H1 (cell line): ENCODE results near the gene ENOPH1. TPM values are rescaled to one million over a fixed set of nuclear protein-coding genes. Genes with fewer than 3 reads are reported as not detected.

Experiments
- CTCF ChIA-PET: fragments of 300-600 bp; sonication (Branson Sonifier 250); formaldehyde crosslinking; loops from one replicate; lab custom pipeline; 2021; ENCODE audit not compliant: partially characterized antibody; lab: Charles Lee
- POLR2A ChIA-PET: fragments of 300-600 bp; sonication (Branson Sonifier 250); formaldehyde crosslinking; loops from one replicate; lab custom pipeline; 2021; ENCODE audit warnings: inconsistent platforms; ENCODE audit not compliant: partially characterized antibody; lab: Charles Lee
- DNase-seq, 2 experiments: peaks; one replicate each; pipeline versions ENCODE4 v3.0.0 to v3.0.0-alpha.2; 2010 to 2022; ENCODE audit warnings: low spot score in 2 of 2, low read depth in 1 of 2, mixed read lengths in 1 of 2
- FAIRE-seq: peaks from 2 replicates; lab custom pipeline; 2011; peaks lifted over from hg19 to GRCh38; lab: Jason Lieb, UNC
- H2AFZ ChIP-seq: 2 replicates; pipeline ENCODE4 v1.8.1; 2012; ENCODE audit warnings: low read length, inconsistent platforms
- H2AK5ac ChIP-seq: 2 replicates; pipeline ENCODE4 v1.6.1; 2013; ENCODE audit warnings: low read depth, low read length
- H2BK120ac ChIP-seq: replicated peaks from 2 replicates; pipeline ENCODE3; 2013; ENCODE audit warnings: low read depth, low read length, inconsistent platforms
- H2BK12ac ChIP-seq: 2 replicates; pipeline ENCODE4 v1.6.1; 2013; ENCODE audit warnings: low read depth, low read length
- H2BK15ac ChIP-seq: 2 replicates; pipeline ENCODE4 v1.6.1; 2013; ENCODE audit warnings: low read length
- H2BK20ac ChIP-seq: 2 replicates; pipeline ENCODE4 v1.6.1; 2013; ENCODE audit warnings: low read length
- H2BK5ac ChIP-seq: 2 replicates; pipeline ENCODE4 v1.6.1; 2013; ENCODE audit warnings: low read depth, low read length
- H3K14ac ChIP-seq: 2 replicates; pipeline ENCODE4 v1.6.1; 2013; ENCODE audit warnings: inconsistent platforms; ENCODE audit not compliant: insufficient read length
- H3K18ac ChIP-seq: 2 replicates; pipeline ENCODE4 v1.6.1; 2013; ENCODE audit warnings: low read length; ENCODE audit errors: extremely low read depth
- H3K23ac ChIP-seq: 2 replicates; pipeline ENCODE4 v1.6.1; 2013; ENCODE audit warnings: inconsistent platforms; ENCODE audit not compliant: insufficient read length
- H3K23me2 ChIP-seq: 2 replicates; pipeline ENCODE4 v1.6.1; 2013; ENCODE audit warnings: low read depth, low read length
- H3K27ac ChIP-seq: 2 replicates; pipeline ENCODE4 v1.6.1; 2011; ENCODE audit warnings: low read depth, low read length, inconsistent platforms
- H3K27me3 ChIP-seq, 4 experiments: replicated peaks in 1 of 4; 1 replicate in 1 of 4; 2 replicates in 3 of 4; pipeline versions ENCODE4 v1.6.1 to v1.8.1; 2011 to 2013; ENCODE audit warnings: low read length in 3 of 4, mild to moderate bottlenecking in 3 of 4, inconsistent platforms in 2 of 4, mixed read lengths in 2 of 4, moderate library complexity in 1 of 4; ENCODE audit not compliant: control insufficient read depth in 3 of 4, insufficient read depth in 3 of 4; ENCODE audit errors: extremely low read depth in 1 of 4
- H3K36me3 ChIP-seq, 4 experiments: 2 replicates each; pipeline versions ENCODE4 v1.6.1 to v1.8.1; 2011 to 2013; ENCODE audit warnings: mild to moderate bottlenecking in 4 of 4, low read length in 3 of 4, moderate library complexity in 2 of 4, control low read depth in 1 of 4, inconsistent platforms in 1 of 4; ENCODE audit not compliant: insufficient read depth in 4 of 4, control insufficient read depth in 2 of 4
- H3K4ac ChIP-seq: replicated peaks from 2 replicates; pipeline ENCODE3; 2013; ENCODE audit warnings: low read length, low read depth, mixed read lengths, inconsistent platforms; ENCODE audit not compliant: insufficient read length
- H3K4me1 ChIP-seq, 4 experiments: replicated peaks in 1 of 4; 1 replicate in 1 of 4; 2 replicates in 3 of 4; pipeline versions ENCODE4 v1.6.1 to v1.8.1; 2011 to 2013; ENCODE audit warnings: low read length in 3 of 4, inconsistent platforms in 2 of 4, mixed read lengths in 1 of 4; ENCODE audit not compliant: insufficient read depth in 4 of 4, control insufficient read depth in 3 of 4
- H3K4me2 ChIP-seq, 2 experiments: 2 replicates each; pipeline versions ENCODE4 v1.6.1 to v1.8.1; 2011 to 2013; ENCODE audit warnings: low read depth in 2 of 2, low read length in 2 of 2, control low read depth in 1 of 2, inconsistent platforms in 1 of 2, mild to moderate bottlenecking in 1 of 2; ENCODE audit not compliant: insufficient read depth in 1 of 2
- H3K4me3 ChIP-seq, 4 experiments: fragments of 200-600, 300-600 bp in 1 of 4; sonication (generic), shearing (Covaris generic), sonication (Bioruptor Twin) in 1 of 4; 2 replicates each; pipeline versions ENCODE4 v1.5.1 to v1.8.1; 2011 to 2016; ENCODE audit warnings: low read length in 4 of 4, low read depth in 3 of 4, control low read depth in 2 of 4, inconsistent platforms in 2 of 4, mild to moderate bottlenecking in 2 of 4, mixed read lengths in 1 of 4, moderate library complexity in 1 of 4; ENCODE audit not compliant: insufficient read depth in 2 of 4; ENCODE audit errors: extremely low read depth in 1 of 4
- H3K56ac ChIP-seq: replicated peaks from 2 replicates; pipeline ENCODE3; 2013; ENCODE audit warnings: low read depth, mild to moderate bottlenecking, mixed read lengths, low read length, inconsistent platforms; ENCODE audit not compliant: insufficient read length
- H3K79me1 ChIP-seq: 2 replicates; pipeline ENCODE4 v1.6.1; 2013; ENCODE audit warnings: low read depth, low read length, control low read depth
- H3K79me2 ChIP-seq, 2 experiments: 2 replicates each; pipeline versions ENCODE4 v1.6.1 to v1.8.1; 2012 to 2013; ENCODE audit warnings: low read length in 2 of 2, mild to moderate bottlenecking in 2 of 2, inconsistent platforms in 1 of 2; ENCODE audit not compliant: insufficient read depth in 2 of 2, control insufficient read depth in 1 of 2
- H3K9ac ChIP-seq, 4 experiments: replicated peaks in 1 of 4; 1 replicate in 1 of 4; 2 replicates in 3 of 4; pipeline versions ENCODE4 v1.6.1 to v1.8.1; 2011 to 2013; ENCODE audit warnings: low read depth in 3 of 4, low read length in 3 of 4, control low read depth in 2 of 4, mild to moderate bottlenecking in 2 of 4, moderate library complexity in 2 of 4, inconsistent platforms in 1 of 4; ENCODE audit errors: extremely low read depth in 1 of 4
- H3K9me3 ChIP-seq, 2 experiments: 2 replicates each; pipeline versions ENCODE4 v1.6.1 to v1.8.1; 2012 to 2013; ENCODE audit warnings: mild to moderate bottlenecking in 2 of 2, moderate library complexity in 2 of 2, control low read depth in 1 of 2, inconsistent platforms in 1 of 2, low read depth in 1 of 2, low read length in 1 of 2, mixed read lengths in 1 of 2; ENCODE audit not compliant: insufficient read depth in 2 of 2
- H4K20me1 ChIP-seq, 2 experiments: replicated peaks in 1 of 2; 2 replicates each; pipeline versions ENCODE3 to v1.8.1; 2011 to 2013; ENCODE audit warnings: inconsistent platforms in 2 of 2, low read length in 2 of 2, mild to moderate bottlenecking in 1 of 2; ENCODE audit not compliant: insufficient read depth in 2 of 2, control insufficient read depth in 1 of 2
- H4K5ac ChIP-seq: 2 replicates; pipeline ENCODE4 v1.6.1; 2013; ENCODE audit warnings: low read length, low read depth, mixed read lengths, inconsistent platforms; ENCODE audit not compliant: insufficient read length
- H4K8ac ChIP-seq: 2 replicates; pipeline ENCODE4 v1.8.0; 2013; ENCODE audit warnings: mild to moderate bottlenecking, moderate library complexity, low read length, inconsistent platforms; ENCODE audit not compliant: insufficient read depth; ENCODE audit errors: extremely low read depth
- H4K91ac ChIP-seq: replicated peaks from 2 replicates; pipeline ENCODE3; 2013; ENCODE audit warnings: low read length, mixed read lengths, inconsistent platforms; ENCODE audit not compliant: insufficient read length
- BACH1 ChIP-seq: IDR thresholded peaks from 2 replicates; pipeline ENCODE4 v1.6.1; 2012; ENCODE audit warnings: low read length, improper control_type of control experiment
- KDM4A ChIP-seq: IDR thresholded peaks from one replicate; pipeline ENCODE4 v1.7.1; 2012; ENCODE audit warnings: low read depth, mild to moderate bottlenecking, moderate library complexity, low read length, inconsistent platforms; ENCODE audit not compliant: severe bottlenecking
- MAFK ChIP-seq: IDR thresholded peaks from 2 replicates; pipeline ENCODE4 v1.6.1; 2012; ENCODE audit warnings: low read depth, mild to moderate bottlenecking, improper control_type of control experiment, low read length
- PHF8 ChIP-seq: fragments of 200-600 bp; sonication (generic); conservative IDR thresholded peaks from 2 replicates; pipeline ENCODE4 v1.7.1; 2012; ENCODE audit warnings: low read depth, mild to moderate bottlenecking, inconsistent platforms, low read length, moderate library complexity
- POLR2A ChIP-seq, 2 experiments: IDR thresholded peaks; 1 replicate in 1 of 2; 2 replicates in 1 of 2; pipeline ENCODE4 v1.6.1; 2011; ENCODE audit warnings: low read depth in 2 of 2, low read length in 2 of 2, mild to moderate bottlenecking in 2 of 2; ENCODE audit errors: control extremely low read depth in 1 of 2
- RFX5 ChIP-seq: IDR thresholded peaks from 2 replicates; pipeline ENCODE4 v1.6.1; 2011; ENCODE audit warnings: low read depth, low read length, improper control_type of control experiment, borderline replicate concordance
- SIX5 ChIP-seq: IDR thresholded peaks from 2 replicates; pipeline ENCODE4 v1.6.1; 2011; ENCODE audit warnings: mild to moderate bottlenecking, low read depth, low read length
- SP2 ChIP-seq: IDR thresholded peaks from 2 replicates; pipeline ENCODE4 v1.6.1; 2012; ENCODE audit warnings: mild to moderate bottlenecking, low read length, inconsistent platforms
- WGBS, 2 experiments: shearing (Covaris generic) in 1 of 2; methylation state at CpG; one replicate each; pipeline versions ENCODE4 v1.1.6 to v1.1.7; 2013 to 2015; ENCODE audit warnings: low lambda C conversion rate in 2 of 2, mixed read lengths in 2 of 2, inconsistent platforms in 1 of 2, low coverage in 1 of 2, missing lambda C conversion rate in 1 of 2; ENCODE audit not compliant: insufficient replicate concordance in 2 of 2, insufficient coverage in 1 of 2, insufficient read length in 1 of 2; ENCODE audit errors: extremely low coverage in 1 of 2, missing lambda C conversion rate in 1 of 2; 5-methylcytosine and 5-hydroxymethylcytosine counted together
- polyA plus RNA-seq, 7 experiments: library from polyadenylated mRNA; depleted of rRNA in 3 of 7; stranded (reverse) in 5 of 7; unstranded in 2 of 7; fragments of >200 nt in 5 of 7; fragments of 200-250 nt in 2 of 7; gene quantifications; 1 replicate in 5 of 7; 2 replicates in 1 of 7; 4 replicates in 1 of 7; pipeline versions ENCODE4 v1.2.1 to v1.2.3, GENCODE V29; 2011 to 2013; ENCODE audit warnings: missing spikeins in 2 of 7, mixed read lengths in 2 of 7
- total RNA-seq: library from RNA; stranded (reverse); fragmentation: NEBNext Ultra II Directional; extraction: Animal tissue kit (Norgen Biotek cat#: 25700); gene quantifications from 2 replicates; pipeline ENCODE4 v1.2.1, GENCODE V29; 2021
- TF ChIP-seq, protein P1 (sequence below): IDR thresholded peaks from 2 replicates; pipeline ENCODE4 v1.6.1; 2011; ENCODE audit warnings: low read length, improper control_type of control experiment

The ENOPH1 gene
- total and polyA plus RNA-seq, 2 of the 8 experiments (the other 6 are each of a cell fraction or from before 2014, with no cell fraction given) = 25.1 to 89.3 TPM

DNA sequence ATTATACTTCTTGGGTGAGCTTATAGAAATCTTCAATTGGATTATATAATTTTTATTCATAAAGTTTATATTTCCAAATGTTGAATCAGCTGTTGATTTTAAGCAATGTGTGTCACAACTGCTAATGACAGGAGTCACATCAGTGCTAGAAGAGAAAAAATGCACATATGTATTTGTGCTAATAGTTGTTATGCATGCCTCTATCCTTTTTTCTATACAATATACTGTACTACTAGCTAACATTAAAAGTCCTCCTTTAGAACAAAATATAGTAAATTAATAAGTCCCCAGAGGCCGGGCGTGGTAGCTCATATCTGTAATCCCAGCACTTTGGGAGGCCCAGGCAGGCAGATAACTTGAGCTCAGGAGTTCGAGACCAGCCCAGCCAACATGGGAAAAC lies 32.9 kb upstream of the ENOPH1 start:
- no peak overlapping the region for H2BK20ac ChIP-seq
- no peaks in the 10 kb centered on the region for H3K9me3 ChIP-seq
- H2AK5ac ChIP-seq = no peak overlapping the region
- POLR2A ChIA-PET = interaction anchor here (0.7 to 5.4 kb wide), 9 partner anchors 9 to 35 kb away, joined by 3 to 29 read pairs (median 3); partner anchors contain the start of gene HNRNPD
- H2BK120ac ChIP-seq = no peak overlapping the region
- no peak overlapping the region for H3K4me3 ChIP-seq
- H3K4me1 ChIP-seq = no peaks in the 10 kb centered on the region
- H4K20me1 ChIP-seq = no peaks in the 10 kb centered on the region
- no peaks in the 10 kb centered on the region for H3K36me3 ChIP-seq
- H4K5ac ChIP-seq = no peak overlapping the region
- H4K91ac ChIP-seq = no peak overlapping the region
- DNase-seq (no peak), FAIRE-seq (no peak)
- no peak overlapping the region for H3K9ac ChIP-seq
- no peak overlapping the region for H2BK15ac ChIP-seq
- H2BK5ac ChIP-seq = no peak overlapping the region
- no peak overlapping the region for H3K4me2 ChIP-seq
- H3K4ac ChIP-seq = no peak overlapping the region
- H4K8ac ChIP-seq = no peak overlapping the region
- H3K56ac ChIP-seq = no peak overlapping the region
- no peak overlapping the region for H3K23ac ChIP-seq
- H2BK12ac ChIP-seq = no peak overlapping the region
- no peak overlapping the region for H2AFZ ChIP-seq
- 96% methylated on average over 3 of the region's 3 CpGs; no CpG with 5 or more reads in 1 of the 2 experiments for WGBS, 2 experiments
- no peaks in the 10 kb centered on the region for H3K79me1 ChIP-seq
- no peak overlapping the region for H3K18ac ChIP-seq
- H3K79me2 ChIP-seq = no peaks in the 10 kb centered on the region
- CTCF ChIA-PET = interaction anchor here (0.8 to 2.4 kb wide), 6 partner anchors 10 to 41 kb away, joined by 3 to 8 read pairs (median 3); no protein-coding TSS in a partner anchor
- H3K27ac ChIP-seq = no peak overlapping the region
- TF ChIP-seq POLR2A (IDR thresholded peaks at IDR 0.05; ENCODE audit: control extremely low read depth in 1 of 2, low read depth in 2 of 2, low read length in 2 of 2) (no peak), PHF8 (no peak), BACH1 (no peak), RFX5 (no peak), MAFK (no peak), SIX5 (no peak), SP2 (no peak), KDM4A (no peak)
- TF ChIP-seq, protein P1, sequence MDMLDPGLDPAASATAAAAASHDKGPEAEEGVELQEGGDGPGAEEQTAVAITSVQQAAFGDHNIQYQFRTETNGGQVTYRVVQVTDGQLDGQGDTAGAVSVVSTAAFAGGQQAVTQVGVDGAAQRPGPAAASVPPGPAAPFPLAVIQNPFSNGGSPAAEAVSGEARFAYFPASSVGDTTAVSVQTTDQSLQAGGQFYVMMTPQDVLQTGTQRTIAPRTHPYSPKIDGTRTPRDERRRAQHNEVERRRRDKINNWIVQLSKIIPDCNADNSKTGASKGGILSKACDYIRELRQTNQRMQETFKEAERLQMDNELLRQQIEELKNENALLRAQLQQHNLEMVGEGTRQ = no peak
- no peak overlapping the region for H3K14ac ChIP-seq
- no peaks in the 10 kb centered on the region for H3K27me3 ChIP-seq
- no peaks in the 10 kb centered on the region for H3K23me2 ChIP-seq
